COLO668 (cell line): ENCODE measurements around the gene RBPMS2.

ENCODE experiments used
- DNase-seq: peaks from one replicate; lab custom pipeline; 2025; ENCODE audit not compliant: unreplicated experiment; lab: John Stamatoyannopoulos, UW

Gene RBPMS2

GRCh38 chr15:64783796-64784195 lies 8.4 kb upstream of the RBPMS2 start:
- DNase-seq: no peak

- no peak for DNase-seq
Measured at GRCh38 chr15:64782751-64783150, 7.4 kb upstream of the RBPMS2 start.

- no peak for DNase-seq
Measured at GRCh38 chr15:64781299-64781698, 5.9 kb upstream of the RBPMS2 start.

GRCh38 chr15:64780600-64781156 lies 5.3 kb upstream of the RBPMS2 start:
- no peak for DNase-seq

- no peak for DNase-seq
Measured at GRCh38 chr15:64779630-64780029, 4.2 kb upstream of the RBPMS2 start.

- no peak for DNase-seq
Measured at GRCh38 chr15:64779024-64779423, 3.6 kb upstream of the RBPMS2 start.

GRCh38 chr15:64776402-64776786 lies 1.0 kb upstream of the RBPMS2 start:
- DNase-seq: no peak

GRCh38 chr15:64774629-64775493 lies 528 bp downstream of the RBPMS2 start:
- peak; percentile 17 for DNase-seq

- DNase-seq: no peak
Measured at GRCh38 chr15:64774037-64774628, 1.3 kb downstream of the RBPMS2 start.

- DNase-seq: no peak
Measured at GRCh38 chr15:64773606-64774005, 1.8 kb downstream of the RBPMS2 start.

- DNase-seq: no peak
Measured at GRCh38 chr15:64772964-64773363, 2.4 kb downstream of the RBPMS2 start.

GRCh38 chr15:64772488-64772887 lies 2.9 kb downstream of the RBPMS2 start:
- no peak for DNase-seq

- DNase-seq: no peak
Measured at GRCh38 chr15:64770626-64771025, 4.8 kb downstream of the RBPMS2 start.

GRCh38 chr15:64767203-64767602 lies 8.2 kb downstream of the RBPMS2 start:
- no peak for DNase-seq

- DNase-seq: no peak
Measured at GRCh38 chr15:64766058-64766457, 9.3 kb downstream of the RBPMS2 start.

GRCh38 chr15:64763874-64764273 lies 11.5 kb downstream of the RBPMS2 start:
- DNase-seq: no peak

GRCh38 chr15:64763462-64763861 lies 11.9 kb downstream of the RBPMS2 start:
- no peak for DNase-seq

GRCh38 chr15:64763021-64763420 lies 12.4 kb downstream of the RBPMS2 start:
- no peak for DNase-seq

- DNase-seq: no peak
Measured at GRCh38 chr15:64762546-64762945, 12.8 kb downstream of the RBPMS2 start.

GRCh38 chr15:64761156-64761555 lies 14.2 kb downstream of the RBPMS2 start:
- DNase-seq: no peak

GRCh38 chr15:64760056-64760455 lies 15.3 kb downstream of the RBPMS2 start:
- no peak for DNase-seq

- DNase-seq: no peak
Measured at GRCh38 chr15:64755427-64755940, 19.9 kb downstream of the RBPMS2 start.
